Superior temporal gyrus (tissue), 1 donor: Measurements from ENCODE around the gene ZG16B.
A peak's percentile ranks its signal among the peaks of the same experiment; 100 is the strongest.

Experiments used
- DNase-seq: peaks from one replicate; pipeline ENCODE4 v3.0.0-alpha.2; 2016; ENCODE audit errors: extremely low spot score

The ZG16B gene

DNA sequence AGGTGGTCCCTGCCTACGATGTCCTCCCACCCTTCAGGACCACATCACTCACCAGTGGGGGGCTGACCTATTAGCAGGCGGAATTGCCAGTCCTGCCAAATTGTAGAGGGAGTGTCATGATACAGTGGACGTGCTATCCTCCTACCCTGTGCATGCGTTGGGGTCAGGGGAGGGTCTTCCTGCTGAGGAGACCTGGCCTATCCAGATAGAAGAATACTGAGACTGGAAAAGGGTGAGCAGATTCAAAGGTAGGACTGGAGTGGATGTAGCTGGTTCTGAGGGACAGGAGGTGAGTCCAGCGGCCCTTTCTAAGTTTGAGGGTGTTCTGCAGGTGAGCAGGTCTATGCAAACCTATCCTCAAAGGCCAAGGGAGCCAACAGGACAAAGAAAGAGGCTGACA lies 23.8 kb upstream of the ZG16B start:
- DNase-seq, result no peak

DNA sequence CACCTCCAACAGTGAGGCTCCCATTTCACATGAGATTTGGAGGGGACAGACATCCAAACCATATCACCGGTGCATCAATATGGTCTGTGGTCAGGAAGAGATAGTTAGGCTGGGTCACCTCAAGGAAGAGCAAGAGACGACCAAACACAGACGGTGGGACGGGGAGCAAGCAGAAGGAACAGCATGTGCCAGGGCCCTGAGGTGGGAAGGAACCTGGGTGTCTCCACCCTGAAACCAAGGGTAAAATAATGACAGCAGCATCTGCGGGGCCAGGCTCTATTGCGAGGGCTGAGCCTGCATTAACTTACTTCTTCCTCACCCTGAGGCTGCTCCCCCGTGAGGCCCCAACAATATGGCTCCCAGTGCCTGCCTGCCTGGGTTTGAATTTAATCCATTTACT lies 21.9 kb upstream of the ZG16B start:
- no peak for DNase-seq

GRCh38 chr16:2809149-2809760 lies 20.8 kb upstream of the ZG16B start:
- DNase-seq, result no peak

- DNase-seq, result no peak
Measured at GRCh38 chr16:2810651-2811050, 19.5 kb upstream of the ZG16B start.

DNA sequence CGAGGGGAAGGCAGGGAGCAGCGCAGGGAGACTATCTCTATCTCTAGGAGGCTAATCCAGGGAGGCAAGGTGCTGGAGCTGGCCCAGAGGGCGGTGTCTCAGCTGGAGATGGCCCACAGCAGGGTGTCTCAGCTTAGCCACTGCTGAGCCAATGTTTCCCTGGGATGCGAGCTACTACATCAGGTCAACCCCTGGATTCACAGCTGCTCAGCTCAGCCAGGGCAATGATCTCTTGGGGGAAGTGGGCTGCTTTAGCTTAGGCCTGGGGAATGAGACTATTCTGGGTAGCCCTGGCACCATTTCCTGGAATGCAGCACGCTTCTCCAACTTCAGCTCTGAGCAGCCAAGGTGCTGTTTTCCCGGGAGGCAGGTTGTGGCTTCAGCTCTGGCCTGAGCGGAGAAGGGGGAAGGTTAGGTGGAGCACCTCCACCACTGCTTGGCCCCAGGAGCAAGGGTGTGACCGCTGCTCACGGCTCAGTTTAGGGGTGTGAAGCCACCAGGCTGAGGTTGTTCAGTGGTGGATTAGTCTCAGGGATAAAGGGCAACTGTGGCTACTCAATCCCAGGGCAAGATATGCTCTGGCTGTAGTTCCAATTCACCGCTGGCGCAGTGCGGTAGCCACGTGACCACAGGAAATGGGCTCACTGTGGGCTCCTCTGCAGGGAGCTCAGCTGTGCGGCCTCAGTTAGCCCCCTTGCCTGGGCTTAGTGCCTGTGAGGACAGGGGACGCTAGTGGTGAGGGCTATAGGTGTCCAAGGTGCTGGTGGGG lies 18.2 kb upstream of the ZG16B start:
- DNase-seq, result no peak

- DNase-seq, result peak; percentile 38
Measured at GRCh38 chr16:2813771-2814221, 16.3 kb upstream of the ZG16B start.

DNA sequence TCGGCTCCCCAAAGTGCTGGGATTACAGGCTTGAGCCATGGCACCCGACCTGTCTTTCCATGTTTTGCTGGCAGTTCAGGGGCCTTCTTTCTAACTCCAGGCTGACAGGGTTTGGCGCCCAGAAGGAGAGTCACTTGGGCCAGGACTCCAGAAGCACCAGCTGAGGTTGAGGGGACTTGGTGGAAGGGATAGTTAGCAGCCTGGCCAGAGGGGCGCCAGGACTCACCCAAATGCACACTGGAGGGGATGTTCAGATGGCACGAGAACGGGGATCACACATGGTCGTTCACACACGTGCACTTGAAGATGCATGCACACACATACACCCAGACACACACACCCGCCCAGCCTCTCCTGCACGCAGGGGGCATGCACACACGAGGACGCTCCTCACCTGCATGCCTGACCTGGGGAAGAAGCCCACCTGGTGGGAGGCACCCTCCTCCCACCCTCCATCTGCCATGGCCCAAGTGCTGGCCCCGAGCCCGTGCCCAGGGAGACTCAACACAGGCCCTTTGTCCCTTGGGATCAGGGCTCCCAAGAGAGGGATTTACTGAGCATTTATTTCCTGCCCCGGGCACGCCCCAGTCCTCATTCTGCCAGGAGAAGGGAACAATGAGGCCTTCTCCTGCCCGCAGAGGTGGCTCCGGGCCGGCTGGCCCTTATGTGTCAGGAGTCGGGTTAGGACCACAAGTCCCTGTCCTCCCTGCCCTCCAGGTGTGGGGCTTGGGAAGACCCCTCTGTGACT lies 15.4 kb upstream of the ZG16B start:
- DNase-seq, result no peak

DNA sequence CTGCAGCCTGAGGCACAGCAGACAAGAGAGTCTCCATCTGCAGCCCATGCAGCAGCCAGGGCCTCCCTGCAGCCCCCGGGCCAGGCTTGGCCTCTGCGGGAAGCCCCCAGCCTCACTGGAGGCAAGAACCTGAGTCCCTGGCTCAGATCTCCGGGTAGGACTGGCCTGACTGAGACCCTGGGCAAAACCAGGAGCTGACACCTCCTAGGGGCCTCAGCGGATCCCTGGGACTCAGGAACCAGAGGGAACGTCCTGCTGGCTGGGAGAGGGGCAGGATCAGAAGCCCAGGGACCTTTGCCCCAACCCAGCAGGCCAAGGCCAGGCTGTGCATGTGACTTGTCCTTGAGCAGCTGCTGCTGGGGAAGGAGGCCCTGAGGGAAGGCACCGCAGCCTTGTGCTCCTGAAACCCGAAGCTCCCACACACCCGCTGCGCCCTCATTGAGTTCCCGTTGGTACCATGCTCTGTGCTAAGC lies 14.8 kb upstream of the ZG16B start:
- no peak for DNase-seq

DNA sequence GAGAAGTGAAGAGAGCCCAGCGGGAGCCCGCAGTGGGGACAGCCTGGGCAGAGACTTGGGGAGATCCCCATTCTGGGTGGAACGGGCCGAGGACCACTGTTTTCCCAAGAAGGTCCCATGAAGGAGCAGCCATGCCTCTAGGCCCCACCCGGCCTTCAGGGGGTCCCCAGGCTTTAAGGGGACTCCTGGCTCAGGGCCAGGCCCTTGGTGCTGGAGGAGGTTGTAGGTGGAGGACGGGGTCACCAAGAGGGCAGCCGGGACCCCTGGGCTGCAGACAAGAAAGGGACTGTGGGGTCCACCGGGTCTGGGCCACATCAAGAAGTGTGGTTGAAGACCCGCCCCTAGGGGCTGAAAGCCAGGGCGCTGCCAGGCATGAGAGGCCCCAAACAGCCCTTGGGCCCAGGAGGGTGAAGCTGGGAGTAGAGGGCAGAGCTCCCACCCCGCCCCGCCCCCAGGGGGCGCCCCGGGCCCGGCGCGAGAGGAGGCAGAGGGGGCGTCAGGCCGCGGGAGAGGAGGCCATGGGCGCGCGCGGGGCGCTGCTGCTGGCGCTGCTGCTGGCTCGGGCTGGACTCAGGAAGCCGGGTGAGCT lies 13.3 kb upstream of the ZG16B start, which contains the start of gene PRSS21:
TSS of gene PRSS21 (plus strand) at position 487 of the 589 bp plus-strand sequence. CDS start at position 519, 32 bp downstream.
- DNase-seq, result no peak

DNA sequence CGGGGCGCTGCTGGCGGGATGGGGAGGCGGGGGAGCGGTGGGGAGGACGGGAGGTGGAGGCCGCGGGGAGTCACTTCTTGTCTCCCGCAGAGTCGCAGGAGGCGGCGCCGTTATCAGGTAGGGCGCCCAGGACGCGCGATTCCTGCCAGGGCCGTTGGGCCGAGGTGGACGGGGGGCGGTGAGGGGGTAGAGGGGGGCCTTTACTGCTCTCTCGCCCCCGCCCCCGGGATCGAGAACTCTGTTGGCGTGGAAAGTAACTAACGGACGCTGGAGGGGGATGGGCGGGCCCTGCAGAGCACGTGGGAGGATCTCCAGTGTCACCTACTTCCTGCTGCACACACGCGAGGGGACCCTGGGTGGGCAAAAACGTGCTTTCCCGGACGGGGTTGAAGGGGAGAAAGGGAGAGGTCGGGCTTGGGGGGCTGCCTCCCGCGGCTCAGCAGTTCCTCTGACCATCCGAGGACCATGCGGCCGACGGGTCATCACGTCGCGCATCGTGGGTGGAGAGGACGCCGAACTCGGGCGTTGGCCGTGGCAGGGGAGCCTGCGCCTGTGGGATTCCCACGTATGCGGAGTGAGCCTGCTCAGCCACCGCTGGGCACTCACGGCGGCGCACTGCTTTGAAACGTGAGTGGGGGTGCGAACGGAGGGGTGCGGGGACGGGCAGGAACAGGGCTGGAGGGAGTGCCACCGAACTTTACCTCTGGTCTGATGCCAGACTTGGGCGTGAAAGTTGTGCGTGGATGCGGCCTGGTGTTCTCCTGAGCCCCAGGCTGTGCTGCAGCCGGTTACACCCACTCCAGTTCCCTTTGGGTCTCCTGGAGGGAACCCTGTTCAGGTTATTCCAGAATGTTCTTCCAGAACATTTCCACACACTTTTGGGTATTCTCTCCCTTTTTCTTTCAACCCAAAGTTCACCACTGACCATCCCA lies 12.5 kb upstream of the ZG16B start:
- DNase-seq, result no peak

DNA sequence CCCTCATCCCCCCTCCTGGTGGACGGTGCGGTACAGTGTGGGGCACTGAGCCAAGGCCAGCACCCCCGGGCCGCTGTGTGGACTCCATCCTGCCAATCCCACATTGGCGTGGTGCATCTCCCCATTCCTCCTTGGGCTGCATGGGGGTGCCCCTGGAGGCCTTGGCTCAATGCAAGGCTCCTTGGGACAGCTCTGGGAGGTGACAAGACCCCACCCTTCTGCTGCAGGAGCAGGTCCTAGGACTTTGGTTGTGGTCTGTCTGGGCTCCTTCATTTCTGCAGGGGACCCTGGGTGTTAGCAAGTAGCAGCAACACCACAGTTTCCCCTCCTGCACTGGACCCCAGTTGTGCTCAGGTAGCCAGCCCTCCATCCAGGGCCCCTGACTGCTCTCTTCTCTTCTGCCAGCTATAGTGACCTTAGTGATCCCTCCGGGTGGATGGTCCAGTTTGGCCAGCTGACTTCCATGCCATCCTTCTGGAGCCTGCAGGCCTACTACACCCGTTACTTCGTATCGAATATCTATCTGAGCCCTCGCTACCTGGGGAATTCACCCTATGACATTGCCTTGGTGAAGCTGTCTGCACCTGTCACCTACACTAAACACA lies 11.7 kb upstream of the ZG16B start:
- DNase-seq, result no peak

- DNase-seq, result no peak
Measured at GRCh38 chr16:2819179-2819938, 10.7 kb upstream of the ZG16B start.

DNA sequence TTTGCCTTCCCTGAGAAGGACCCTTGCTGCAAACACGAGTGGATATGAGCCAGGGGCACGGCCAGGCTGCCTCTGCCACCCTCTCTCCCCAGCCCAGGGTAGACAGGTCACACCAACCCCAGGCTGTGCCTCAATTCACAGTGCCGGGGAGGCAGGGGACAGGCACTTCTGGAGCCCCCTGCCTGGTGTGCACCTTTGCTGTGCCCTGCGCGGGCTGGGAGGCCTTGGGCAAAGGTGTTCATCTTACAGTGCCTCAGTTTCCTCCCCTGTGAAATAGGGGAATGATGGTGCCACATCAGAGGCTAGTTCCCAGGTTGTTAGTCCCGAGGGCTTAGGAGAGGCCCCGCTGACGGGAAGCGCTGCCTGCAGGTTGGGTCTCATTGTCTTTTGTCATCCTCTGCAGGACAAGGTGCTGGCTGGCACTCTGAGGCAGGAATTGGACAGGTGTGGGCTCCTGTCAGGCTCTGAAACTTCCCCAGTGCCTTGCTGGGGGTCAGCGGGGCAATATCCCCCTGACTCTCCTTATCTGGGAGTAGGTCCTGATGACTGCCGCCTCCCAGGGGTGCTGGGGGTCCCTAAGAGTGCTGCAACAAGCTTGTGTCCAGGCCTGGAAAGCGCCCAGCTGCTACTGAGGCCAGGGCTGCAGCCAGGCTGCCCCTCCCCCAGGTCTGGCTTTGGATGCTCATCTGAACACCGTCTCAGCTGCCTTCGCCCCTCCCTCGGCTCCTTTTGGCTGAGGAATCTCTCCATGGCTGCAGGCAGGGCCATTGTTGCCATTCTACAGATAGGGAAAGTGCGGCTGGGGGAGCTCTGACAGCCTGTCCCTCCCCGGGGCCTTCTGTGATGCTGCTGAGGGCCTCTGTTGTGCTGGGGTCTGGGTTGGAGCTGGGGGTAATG lies 9.9 kb upstream of the ZG16B start:
- no peak for DNase-seq

GRCh38 chr16:2820836-2821486 lies 9.1 kb upstream of the ZG16B start:
- DNase-seq, result no peak

- DNase-seq, result no peak
Measured at GRCh38 chr16:2821487-2822157, 8.5 kb upstream of the ZG16B start.

GRCh38 chr16:2822158-2822495 lies 8.0 kb upstream of the ZG16B start:
- no peak for DNase-seq

DNA sequence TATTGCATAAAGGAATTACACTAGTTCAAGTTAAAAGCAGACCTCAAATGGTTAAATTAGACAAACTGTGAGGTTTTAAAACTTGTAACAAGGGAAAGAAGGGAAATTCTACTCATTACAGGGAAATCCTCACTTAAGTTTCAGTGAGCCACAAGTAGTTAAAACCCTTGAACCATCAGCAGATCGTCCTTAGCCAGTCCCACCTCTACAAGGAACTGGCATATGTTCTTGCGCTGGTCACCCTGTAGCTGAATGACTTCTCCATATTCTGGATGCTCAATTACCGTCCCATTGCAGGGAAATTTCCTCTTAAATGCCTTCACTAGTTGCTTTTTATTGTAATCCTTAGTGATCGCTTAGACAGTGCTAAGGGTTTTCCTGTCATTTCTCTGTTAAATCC lies 7.6 kb upstream of the ZG16B start:
- DNase-seq, result no peak

GRCh38 chr16:2824626-2825025 lies 5.5 kb upstream of the ZG16B start:
- no peak for DNase-seq
